Osteocyte (in vitro differentiated cells): ENCODE results near the gene MAP10. TPM values are rescaled to one million over a fixed set of nuclear protein-coding genes. Genes with fewer than 3 reads are reported as not detected.

ENCODE experiments used
- DNase-seq: peaks from one replicate; pipeline ENCODE4 v3.0.0; 2021; ENCODE audit warnings: mixed read lengths; ENCODE audit not compliant: unreplicated experiment; ENCODE audit errors: extremely low spot score
- H3K27ac Mint-ChIP-seq: one replicate; pipeline ENCODE4 v1.8.0; 2021; ENCODE audit warnings: mild to moderate bottlenecking, mixed read lengths; ENCODE audit not compliant: unreplicated experiment
- H3K27me3 Mint-ChIP-seq: one replicate; pipeline ENCODE4 v1.8.0; 2021; ENCODE audit warnings: mixed read lengths; ENCODE audit not compliant: unreplicated experiment
- H3K36me3 Mint-ChIP-seq: one replicate; pipeline ENCODE4 v1.8.0; 2021; ENCODE audit warnings: mixed read lengths; ENCODE audit not compliant: unreplicated experiment
- H3K4me1 Mint-ChIP-seq: one replicate; pipeline ENCODE4 v1.8.0; 2021; ENCODE audit warnings: mixed read lengths; ENCODE audit not compliant: unreplicated experiment
- H3K4me3 Mint-ChIP-seq: one replicate; pipeline ENCODE4 v1.8.0; 2021; ENCODE audit warnings: mild to moderate bottlenecking, moderate library complexity, mixed read lengths; ENCODE audit not compliant: unreplicated experiment
- H3K9me3 Mint-ChIP-seq: one replicate; pipeline ENCODE4 v1.8.0; 2021; ENCODE audit warnings: mixed read lengths; ENCODE audit not compliant: unreplicated experiment
- total RNA-seq: library from RNA; stranded (reverse); gene quantifications from 2 replicates; pipeline ENCODE4 v1.2.1, GENCODE V29; 2021
- TF ChIP-seq, protein P1 (sequence below): fragments of 200-600 bp; sonication (generic); IDR thresholded peaks from 2 replicates; pipeline ENCODE4 v1.5.0; 2021; ENCODE audit warnings: antibody characterized with exemption, mild to moderate bottlenecking, moderate library complexity

MAP10 gene
- total RNA-seq, 1 donor from 2014 or later: 0.38 TPM

DNA sequence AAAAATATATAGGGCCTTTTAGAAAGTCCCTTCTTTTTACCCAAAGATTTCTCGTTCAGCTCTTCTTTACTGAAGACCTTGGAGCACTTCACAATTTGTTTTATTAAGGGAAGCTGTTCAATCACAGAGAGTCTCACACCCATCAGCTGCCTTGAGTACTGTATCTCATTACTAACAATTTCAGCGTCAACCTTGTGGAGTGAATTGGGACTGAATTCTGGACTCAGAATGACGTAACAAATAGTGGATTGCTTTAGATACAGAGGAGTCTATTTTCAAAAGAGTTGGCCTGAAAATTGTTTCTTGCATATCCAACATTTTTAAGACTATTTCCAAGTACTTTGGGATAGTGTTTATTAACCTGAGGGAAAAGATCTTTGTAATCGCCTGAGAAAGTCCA lies 7.9 kb downstream of the MAP10 start:
- DNase-seq: no peak
- H3K27me3 Mint-ChIP-seq: peaks cover 2% of the 10 kb centered on the region
- no peak overlapping the region for H3K27ac Mint-ChIP-seq
- TF ChIP-seq, protein P1, sequence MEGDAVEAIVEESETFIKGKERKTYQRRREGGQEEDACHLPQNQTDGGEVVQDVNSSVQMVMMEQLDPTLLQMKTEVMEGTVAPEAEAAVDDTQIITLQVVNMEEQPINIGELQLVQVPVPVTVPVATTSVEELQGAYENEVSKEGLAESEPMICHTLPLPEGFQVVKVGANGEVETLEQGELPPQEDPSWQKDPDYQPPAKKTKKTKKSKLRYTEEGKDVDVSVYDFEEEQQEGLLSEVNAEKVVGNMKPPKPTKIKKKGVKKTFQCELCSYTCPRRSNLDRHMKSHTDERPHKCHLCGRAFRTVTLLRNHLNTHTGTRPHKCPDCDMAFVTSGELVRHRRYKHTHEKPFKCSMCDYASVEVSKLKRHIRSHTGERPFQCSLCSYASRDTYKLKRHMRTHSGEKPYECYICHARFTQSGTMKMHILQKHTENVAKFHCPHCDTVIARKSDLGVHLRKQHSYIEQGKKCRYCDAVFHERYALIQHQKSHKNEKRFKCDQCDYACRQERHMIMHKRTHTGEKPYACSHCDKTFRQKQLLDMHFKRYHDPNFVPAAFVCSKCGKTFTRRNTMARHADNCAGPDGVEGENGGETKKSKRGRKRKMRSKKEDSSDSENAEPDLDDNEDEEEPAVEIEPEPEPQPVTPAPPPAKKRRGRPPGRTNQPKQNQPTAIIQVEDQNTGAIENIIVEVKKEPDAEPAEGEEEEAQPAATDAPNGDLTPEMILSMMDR: no peak
- no peaks in the 10 kb centered on the region for H3K9me3 Mint-ChIP-seq
- no peaks in the 10 kb centered on the region for H3K4me1 Mint-ChIP-seq
- no peak overlapping the region for H3K4me3 Mint-ChIP-seq
- no peaks in the 10 kb centered on the region for H3K36me3 Mint-ChIP-seq

DNA sequence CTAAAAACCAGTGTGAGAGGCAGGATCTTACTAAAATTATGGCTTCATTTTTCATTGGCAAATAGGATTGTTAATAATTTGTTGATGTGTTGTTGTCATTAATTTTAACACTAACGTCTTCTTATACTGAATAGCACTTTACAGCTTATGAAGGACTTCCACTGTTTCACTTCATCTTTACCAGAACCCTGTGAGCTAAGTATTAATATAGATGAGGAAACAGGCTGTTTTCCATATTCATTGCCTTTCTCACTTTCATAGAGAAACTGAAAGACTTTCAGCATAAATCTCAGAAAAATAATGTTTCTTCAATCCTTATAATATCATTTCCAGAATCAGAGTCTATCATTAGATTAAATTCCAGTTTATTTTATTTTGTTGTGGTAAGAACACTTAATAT lies 8.5 kb downstream of the MAP10 start:
- Mint-ChIP-seq H3K4me3 (no peak overlapping the region), H3K27me3 (peaks cover 2% of the 10 kb centered on the region)
- DNase-seq: no peak

DNA sequence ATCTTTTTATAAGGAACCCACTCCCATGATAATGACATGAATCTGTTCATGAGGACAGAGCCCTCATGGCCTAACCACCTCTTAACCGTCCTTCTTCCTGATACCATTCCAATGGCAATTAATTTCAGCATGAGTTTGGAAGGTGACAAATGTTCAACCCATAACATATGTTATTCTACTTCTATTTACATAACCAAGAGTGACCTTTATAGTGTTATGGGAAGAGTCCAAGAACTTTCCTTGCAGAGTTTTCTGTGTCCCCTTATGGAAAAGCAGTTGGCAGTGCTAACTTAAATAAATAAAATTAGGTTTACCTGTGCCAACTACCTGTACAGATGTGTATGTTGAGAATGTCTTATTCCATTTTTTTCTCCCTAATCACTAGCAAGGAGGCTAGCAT lies 11.1 kb downstream of the MAP10 start:
- Mint-ChIP-seq H3K27me3 (peaks cover 8% of the 10 kb centered on the region), H3K4me1 (no peaks in the 10 kb centered on the region), H3K36me3 (no peaks in the 10 kb centered on the region), H3K4me3 (no peak overlapping the region), H3K27ac (no peak overlapping the region), H3K9me3 (no peaks in the 10 kb centered on the region)
- no peak for DNase-seq
- TF ChIP-seq, protein P1: no peak

More for the DNA sequence above, 8.5 kb downstream of the MAP10 start:
- H3K9me3 Mint-ChIP-seq: no peaks in the 10 kb centered on the region
- H3K27ac Mint-ChIP-seq: no peak overlapping the region
- TF ChIP-seq, protein P1: no peak
- H3K4me1 Mint-ChIP-seq: no peaks in the 10 kb centered on the region
- no peaks in the 10 kb centered on the region for H3K36me3 Mint-ChIP-seq

DNA sequence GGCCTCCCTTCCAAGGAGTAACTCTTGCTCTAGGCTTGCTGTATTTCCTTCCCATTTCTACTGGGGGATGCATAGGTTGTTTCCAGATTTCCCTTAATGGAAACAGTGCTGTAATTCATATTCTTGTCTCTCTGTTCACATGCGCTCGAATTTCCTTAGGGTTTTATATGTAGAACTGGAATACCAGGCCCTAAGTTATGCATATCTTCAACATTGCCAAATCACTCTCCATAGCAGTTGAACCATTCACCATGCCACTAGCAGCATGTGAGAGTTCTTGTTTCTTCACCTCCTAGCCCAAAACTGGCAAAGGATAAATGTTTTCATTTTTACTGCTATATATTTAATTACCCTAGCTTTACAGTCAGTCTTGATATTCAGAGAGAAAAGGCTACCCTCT lies 12.8 kb downstream of the MAP10 start:
- TF ChIP-seq, protein P1: no peak
- Mint-ChIP-seq H3K9me3 (no peaks in the 10 kb centered on the region), H3K27ac (no peak overlapping the region), H3K27me3 (peaks cover 8% of the 10 kb centered on the region), H3K4me3 (no peak overlapping the region), H3K36me3 (no peaks in the 10 kb centered on the region), H3K4me1 (no peaks in the 10 kb centered on the region)
- DNase-seq: no peak

DNA sequence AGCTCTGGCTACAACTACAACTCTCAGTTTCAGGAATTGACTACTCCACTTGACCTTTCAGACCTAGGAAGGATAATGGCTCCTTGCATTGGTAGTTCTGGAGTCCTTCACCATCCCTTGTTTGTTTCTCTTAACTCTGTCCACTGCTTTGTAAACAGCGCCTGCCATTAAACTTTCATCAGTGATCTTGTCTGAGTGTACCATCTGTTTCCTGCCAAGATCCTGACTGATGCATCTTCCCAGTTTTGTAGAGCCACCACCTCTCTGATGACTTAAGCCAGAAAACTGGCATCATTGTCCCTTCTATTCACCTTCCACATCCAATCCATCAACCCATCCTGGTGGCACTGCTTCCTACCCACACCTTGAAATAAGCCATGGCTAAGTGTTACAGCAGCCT lies 15.2 kb downstream of the MAP10 start:
- H3K36me3 Mint-ChIP-seq: no peaks in the 10 kb centered on the region
- H3K4me1 Mint-ChIP-seq: no peaks in the 10 kb centered on the region
- H3K27me3 Mint-ChIP-seq: peaks cover 8% of the 10 kb centered on the region
- no peak overlapping the region for H3K4me3 Mint-ChIP-seq
- TF ChIP-seq, protein P1: no peak
- no peaks in the 10 kb centered on the region for H3K9me3 Mint-ChIP-seq
- DNase-seq: no peak
- no peak overlapping the region for H3K27ac Mint-ChIP-seq
